ENCODE measurements around the gene FBXL19. TPM values are rescaled to one million over a fixed set of nuclear protein-coding genes. Genes with fewer than 3 reads are reported as not detected.
A peak's percentile ranks its signal among the peaks of the same experiment; 100 is the strongest.

The FBXL19 gene
- total and polyA plus RNA-seq, 2 of the 13 experiments (the other 11 are each of a cell fraction or from before 2014, with no cell fraction given), result 6.0 to 13.7 TPM

GRCh38 chr16:30893744-30894539 is 29.4 kb upstream of the FBXL19 start, which contains the start of gene BCL7C (continued):
- TF ChIP-seq ARID5B (CRISPR knock-in tag; IDR thresholded peaks at IDR 0.05), result peak; percentile 62
- TF ChIP-seq ZNF3 (CRISPR knock-in tag; IDR thresholded peaks at IDR 0.05), result peak; percentile 82; the same call in 1 of the 2 replicates
- no peak for TF ChIP-seq HOXA7 (CRISPR knock-in tag; IDR thresholded peaks at IDR 0.05)
- peak; percentile 95; the same call in 1 of the 2 replicates for TF ChIP-seq ZNF792 (CRISPR knock-in tag; IDR thresholded peaks at IDR 0.05)
- TF ChIP-seq ARID4A (CRISPR knock-in tag; IDR thresholded peaks at IDR 0.05; ENCODE audit: borderline replicate concordance), result peak; percentile 90
- TF ChIP-seq MYNN (CRISPR knock-in tag; IDR thresholded peaks at IDR 0.05; ENCODE audit: low read depth), result peak; percentile 89; the same call in 1 of the 2 replicates
- TF ChIP-seq SATB2 (CRISPR knock-in tag; IDR thresholded peaks at IDR 0.05), result peak; percentile 97
- peak; percentile 97 for TF ChIP-seq ZNF274 (CRISPR knock-in tag; IDR thresholded peaks at IDR 0.05)
- peak; percentile 71 for TF ChIP-seq ZMYM4 (CRISPR knock-in tag; IDR thresholded peaks at IDR 0.05)
- peak; percentile 81 for TF ChIP-seq MAZ (IDR thresholded peaks at IDR 0.05; ENCODE audit: borderline replicate concordance, low read depth, low read length)
- TF ChIP-seq MAZ (CRISPR knock-in tag; IDR thresholded peaks at IDR 0.05; ENCODE audit: low read depth), result peak; percentile 94
- no peak for TF ChIP-seq LCORL (IDR thresholded peaks at IDR 0.05)
- TF ChIP-seq LCORL (CRISPR knock-in tag; IDR thresholded peaks at IDR 0.05), result 0 out of 2 replicates have a peak, but pooled peaks have one; percentile 32
- peak; percentile 98; the same call in 1 of the 2 replicates for TF ChIP-seq FOXO4 (CRISPR knock-in tag; conservative IDR thresholded peaks at IDR 0.05)
- no peak for TF ChIP-seq SRF (IDR thresholded peaks at IDR 0.05; ENCODE audit: low read depth, low read length)
- TF ChIP-seq THAP9 (CRISPR knock-in tag; IDR thresholded peaks at IDR 0.05; ENCODE audit: borderline replicate concordance), result peak; percentile 84; the same call in 1 of the 2 replicates
- TF ChIP-seq ATF7-NPFF (CRISPR knock-in tag; IDR thresholded peaks at IDR 0.05; ENCODE audit: low read depth), result peak; percentile 97

Measured in HepG2 (cell line).